ENCODE data around the gene TCF7L2.

DNA sequence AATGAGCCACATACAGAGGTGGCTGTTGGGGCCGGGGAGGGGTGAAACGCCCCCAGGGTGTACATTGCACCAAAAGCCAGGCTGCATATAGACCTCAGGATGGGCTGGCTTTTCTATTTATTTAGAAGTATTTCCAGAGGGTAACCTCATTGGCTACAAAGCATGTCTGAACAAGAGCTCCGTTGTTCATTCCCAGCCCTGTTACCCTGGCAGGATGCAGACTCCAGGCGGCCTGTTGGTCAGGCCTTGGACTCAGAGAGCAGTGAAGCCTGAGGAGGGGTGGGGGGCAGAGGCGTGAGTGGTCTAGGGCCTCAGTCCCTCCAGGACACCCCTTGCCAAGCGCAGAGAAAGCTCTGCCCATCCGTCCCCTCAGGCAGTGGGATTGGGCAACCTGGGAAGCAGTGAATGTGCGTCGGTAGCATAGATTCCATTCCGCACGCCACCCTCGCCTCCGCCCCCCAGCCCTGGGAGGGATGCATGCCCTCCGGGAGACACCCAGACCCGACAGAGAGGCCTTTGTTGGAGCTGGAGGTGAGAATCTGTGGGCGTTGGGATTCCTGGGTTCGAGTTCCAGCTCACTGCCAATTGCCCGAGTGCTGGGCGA lies 41.9 kb downstream of the TCF7L2 start:
- TF ChIP-seq POLR2AphosphoS5 (IDR thresholded peaks at IDR 0.05) (no peak), POLR2A (IDR thresholded peaks at IDR 0.05) (no peak), EP300 (IDR thresholded peaks at IDR 0.05) (no peak)
- TF ChIP-seq, protein P1, sequence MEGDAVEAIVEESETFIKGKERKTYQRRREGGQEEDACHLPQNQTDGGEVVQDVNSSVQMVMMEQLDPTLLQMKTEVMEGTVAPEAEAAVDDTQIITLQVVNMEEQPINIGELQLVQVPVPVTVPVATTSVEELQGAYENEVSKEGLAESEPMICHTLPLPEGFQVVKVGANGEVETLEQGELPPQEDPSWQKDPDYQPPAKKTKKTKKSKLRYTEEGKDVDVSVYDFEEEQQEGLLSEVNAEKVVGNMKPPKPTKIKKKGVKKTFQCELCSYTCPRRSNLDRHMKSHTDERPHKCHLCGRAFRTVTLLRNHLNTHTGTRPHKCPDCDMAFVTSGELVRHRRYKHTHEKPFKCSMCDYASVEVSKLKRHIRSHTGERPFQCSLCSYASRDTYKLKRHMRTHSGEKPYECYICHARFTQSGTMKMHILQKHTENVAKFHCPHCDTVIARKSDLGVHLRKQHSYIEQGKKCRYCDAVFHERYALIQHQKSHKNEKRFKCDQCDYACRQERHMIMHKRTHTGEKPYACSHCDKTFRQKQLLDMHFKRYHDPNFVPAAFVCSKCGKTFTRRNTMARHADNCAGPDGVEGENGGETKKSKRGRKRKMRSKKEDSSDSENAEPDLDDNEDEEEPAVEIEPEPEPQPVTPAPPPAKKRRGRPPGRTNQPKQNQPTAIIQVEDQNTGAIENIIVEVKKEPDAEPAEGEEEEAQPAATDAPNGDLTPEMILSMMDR (IDR thresholded peaks at IDR 0.05), result no peak

Data from stomach (tissue), 4 donors.